ENCODE data around the gene JPH4. TPM values are rescaled to one million over a fixed set of nuclear protein-coding genes. Genes with fewer than 3 reads are reported as not detected.

Gene JPH4
- polyA plus RNA-seq, 3 donors = 2.2 to 4.1 (median 3.7) TPM

DNA sequence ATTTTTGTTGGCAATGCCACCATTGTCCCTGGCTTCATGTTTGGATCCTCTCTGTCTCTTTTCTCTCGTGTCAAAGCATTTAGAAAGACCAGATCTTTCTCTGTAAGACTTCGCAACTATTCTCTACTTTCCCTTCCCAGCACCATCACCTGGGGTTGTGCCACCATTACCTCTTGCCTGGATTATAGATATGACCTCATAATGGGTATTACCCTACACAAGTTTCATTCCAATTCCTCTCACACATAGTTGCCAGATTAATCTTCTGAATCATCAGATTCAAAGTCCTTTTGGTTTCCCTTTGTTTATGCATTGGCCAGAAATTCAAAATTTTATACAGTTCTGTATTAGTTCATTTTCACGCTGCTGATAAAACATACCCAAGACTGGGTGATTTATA is 30.4 kb upstream of the JPH4 start:
- Histone ChIP-seq H3K4me3 (replicated peaks in 1 of 3; ENCODE audit: low read depth in 2 of 3, low read length in 3 of 3) (no peak overlapping the region), H3K4me2 (replicated peaks; ENCODE audit: extremely low read depth, low read length, poor library complexity, severe bottlenecking) (no peak overlapping the region), H3K79me2 (ENCODE audit: insufficient read depth, low read length) (no peaks in the 10 kb centered on the region), H3K27ac (ENCODE audit: low read depth in 1 of 2, low read length in 2 of 2) (no peak overlapping the region), H3K4me1 (ENCODE audit: control insufficient read depth in 1 of 2, insufficient read depth in 2 of 2, low read length in 2 of 2) (no peaks in the 10 kb centered on the region), H3K9ac (ENCODE audit: insufficient read depth, low read length, poor library complexity, severe bottlenecking) (no peak overlapping the region), H3K36me3 (replicated peaks in 1 of 2; ENCODE audit: control insufficient read depth in 1 of 2, insufficient read depth in 2 of 2, low read length in 2 of 2) (no peaks in the 10 kb centered on the region), H3K9me3 (replicated peaks in 1 of 2; ENCODE audit: control insufficient read depth in 1 of 2, insufficient read depth in 1 of 2, low read length in 2 of 2) (no peaks in the 10 kb centered on the region), H2AFZ (ENCODE audit: insufficient read depth, low read depth, low read length, poor library complexity, severe bottlenecking) (no peak overlapping the region), H4K20me1 (ENCODE audit: insufficient read depth, low read length) (no peaks in the 10 kb centered on the region), H3K27me3 (ENCODE audit: control insufficient read depth in 2 of 2, insufficient read depth in 2 of 2, low read length in 2 of 2) (no peaks in the 10 kb centered on the region)
- H3K36me3 Mint-ChIP-seq = no peaks in the 10 kb centered on the region
- no peak for DNase-seq
- H3K9me3 Mint-ChIP-seq = peaks cover 0 to 6% (median 0%) of the 10 kb centered on the region in 7 donors
- 94% methylated on average over 2 of the region's 3 CpGs for WGBS (ENCODE audit: insufficient coverage)
- peaks cover 7% of the 10 kb centered on the region for H3K4me1 Mint-ChIP-seq
- TF ChIP-seq, protein P1, sequence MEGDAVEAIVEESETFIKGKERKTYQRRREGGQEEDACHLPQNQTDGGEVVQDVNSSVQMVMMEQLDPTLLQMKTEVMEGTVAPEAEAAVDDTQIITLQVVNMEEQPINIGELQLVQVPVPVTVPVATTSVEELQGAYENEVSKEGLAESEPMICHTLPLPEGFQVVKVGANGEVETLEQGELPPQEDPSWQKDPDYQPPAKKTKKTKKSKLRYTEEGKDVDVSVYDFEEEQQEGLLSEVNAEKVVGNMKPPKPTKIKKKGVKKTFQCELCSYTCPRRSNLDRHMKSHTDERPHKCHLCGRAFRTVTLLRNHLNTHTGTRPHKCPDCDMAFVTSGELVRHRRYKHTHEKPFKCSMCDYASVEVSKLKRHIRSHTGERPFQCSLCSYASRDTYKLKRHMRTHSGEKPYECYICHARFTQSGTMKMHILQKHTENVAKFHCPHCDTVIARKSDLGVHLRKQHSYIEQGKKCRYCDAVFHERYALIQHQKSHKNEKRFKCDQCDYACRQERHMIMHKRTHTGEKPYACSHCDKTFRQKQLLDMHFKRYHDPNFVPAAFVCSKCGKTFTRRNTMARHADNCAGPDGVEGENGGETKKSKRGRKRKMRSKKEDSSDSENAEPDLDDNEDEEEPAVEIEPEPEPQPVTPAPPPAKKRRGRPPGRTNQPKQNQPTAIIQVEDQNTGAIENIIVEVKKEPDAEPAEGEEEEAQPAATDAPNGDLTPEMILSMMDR (IDR thresholded peaks at IDR 0.05) = no peak
- no peak overlapping the region for H3K27ac Mint-ChIP-seq
- intact Hi-C loops (cut with micrococcal nuclease) = no loop called here
- no peak overlapping the region for H3K4me3 Mint-ChIP-seq
- peaks cover 2 to 3% (median 2%) of the 10 kb centered on the region in 3 donors for H3K27me3 Mint-ChIP-seq (ENCODE audit: low read depth in 3 of 3)

DNA sequence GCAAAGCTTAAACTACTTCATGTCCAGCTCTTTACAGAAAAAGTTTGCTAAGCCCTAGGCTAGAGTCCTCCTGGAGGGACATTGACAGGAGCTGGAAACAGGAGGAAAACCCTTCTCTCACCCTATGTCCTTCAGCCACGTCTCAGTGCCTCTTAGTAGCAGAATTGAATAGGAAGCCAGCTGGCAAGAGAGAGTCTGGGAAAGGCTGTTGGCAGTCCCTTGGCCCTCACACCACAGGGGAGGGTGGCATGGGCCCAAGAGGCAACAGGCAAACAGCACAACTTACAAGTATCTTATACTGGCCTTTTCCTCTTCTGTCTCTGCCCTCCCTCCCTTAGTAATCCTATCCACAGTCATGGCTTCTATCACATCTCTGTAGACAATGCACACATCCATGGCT is 29.9 kb upstream of the JPH4 start:
- H3K9ac ChIP-seq (ENCODE audit: insufficient read depth, low read length, poor library complexity, severe bottlenecking) = no peak overlapping the region
- no peak overlapping the region for H2AFZ ChIP-seq (ENCODE audit: insufficient read depth, low read depth, low read length, poor library complexity, severe bottlenecking)
- Mint-ChIP-seq H3K9me3 (peaks cover 0 to 6% (median 0%) of the 10 kb centered on the region in 7 donors), H3K4me1 (peaks cover 7% of the 10 kb centered on the region), H3K27ac (no peak overlapping the region), H3K27me3 (ENCODE audit: low read depth in 3 of 3) (peaks cover 2% of the 10 kb centered on the region in 3 donors), H3K36me3 (no peaks in the 10 kb centered on the region), H3K4me3 (no peak overlapping the region)
- TF ChIP-seq, protein P1 (IDR thresholded peaks at IDR 0.05) = no peak
- no peak for DNase-seq
- H3K27ac ChIP-seq (ENCODE audit: low read depth in 1 of 2, low read length in 2 of 2) = no peak overlapping the region
- H3K4me2 ChIP-seq (replicated peaks; ENCODE audit: extremely low read depth, low read length, poor library complexity, severe bottlenecking) = no peak overlapping the region
- H3K4me1 ChIP-seq (ENCODE audit: control insufficient read depth in 1 of 2, insufficient read depth in 2 of 2, low read length in 2 of 2) = no peaks in the 10 kb centered on the region
- intact Hi-C loops (cut with micrococcal nuclease) = no loop called here
- no peaks in the 10 kb centered on the region for H3K27me3 ChIP-seq (ENCODE audit: control insufficient read depth in 2 of 2, insufficient read depth in 2 of 2, low read length in 2 of 2)
- no peaks in the 10 kb centered on the region for H4K20me1 ChIP-seq (ENCODE audit: insufficient read depth, low read length)
- no peaks in the 10 kb centered on the region for H3K79me2 ChIP-seq (ENCODE audit: insufficient read depth, low read length)
- no peaks in the 10 kb centered on the region for H3K36me3 ChIP-seq (replicated peaks in 1 of 2; ENCODE audit: control insufficient read depth in 1 of 2, insufficient read depth in 2 of 2, low read length in 2 of 2)
- 80% methylated on average over 1 of the region's 1 CpG for WGBS (ENCODE audit: insufficient coverage)
- H3K4me3 ChIP-seq (replicated peaks in 1 of 3; ENCODE audit: low read depth in 2 of 3, low read length in 3 of 3) = no peak overlapping the region
- no peaks in the 10 kb centered on the region for H3K9me3 ChIP-seq (replicated peaks in 1 of 2; ENCODE audit: control insufficient read depth in 1 of 2, insufficient read depth in 1 of 2, low read length in 2 of 2)

Data from CD14-positive monocyte (primary cell).